Measurements from ENCODE around the gene DMD.

DMD gene

DNA sequence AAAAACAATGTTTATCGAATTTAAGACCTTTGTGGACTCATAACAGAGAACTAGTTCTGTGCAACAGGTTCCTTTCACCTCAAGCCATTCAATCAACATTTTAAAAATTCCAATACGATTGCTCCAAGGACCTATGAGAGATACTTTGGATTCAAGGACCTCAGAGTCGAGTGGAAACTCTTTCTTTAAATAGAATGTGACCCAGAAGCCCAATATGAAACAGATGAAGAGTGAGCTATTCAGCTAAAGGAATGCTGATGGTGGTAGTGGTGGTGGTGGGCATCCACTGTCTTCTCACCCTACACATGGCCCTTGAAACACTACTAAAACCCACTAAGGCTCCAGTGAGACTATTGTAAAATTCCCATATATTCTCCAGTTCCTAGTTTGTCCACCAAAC is 257.2 kb downstream of the DMD start:
- no peaks in the 10 kb centered on the region for H3K36me3 ChIP-seq (ENCODE audit: control insufficient read depth, insufficient read depth, low read length)
- H3K4me1 ChIP-seq (ENCODE audit: control insufficient read depth, insufficient read depth, low read length, poor library complexity, severe bottlenecking) = no peaks in the 10 kb centered on the region
- H3K4me3 ChIP-seq (ENCODE audit: extremely low read depth, insufficient read depth, low read length, poor library complexity, severe bottlenecking) = no peak overlapping the region
- WGBS, 2 experiments (ENCODE audit: insufficient coverage in 2 of 2) = no CpG with 5 or more reads among the region's 3 CpGs
- no peak overlapping the region for H3K27ac ChIP-seq (ENCODE audit: low read depth, low read length, severe bottlenecking)
- no peaks in the 10 kb centered on the region for H3K9me3 ChIP-seq (ENCODE audit: control insufficient read depth, low read length)

DNA sequence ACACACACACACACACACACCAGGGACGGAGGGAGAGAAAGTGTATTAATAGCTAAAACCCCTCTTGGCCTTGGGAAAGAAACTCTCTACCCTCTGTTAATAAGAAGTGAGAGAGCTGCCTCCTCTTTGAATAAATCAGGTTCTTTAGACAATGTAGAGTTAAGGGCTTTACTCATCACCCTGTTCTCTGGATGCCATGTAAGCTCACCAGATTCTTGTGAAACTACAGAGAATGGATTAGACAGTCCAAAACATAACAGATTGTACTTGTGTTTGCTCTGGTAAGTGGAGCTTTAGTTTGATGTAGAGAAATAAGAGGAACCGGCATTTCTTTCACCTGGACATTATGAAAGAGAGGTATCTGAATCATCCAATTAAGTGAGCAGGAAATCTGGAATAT is 263.2 kb downstream of the DMD start:
- Histone ChIP-seq H3K9me3 (ENCODE audit: control insufficient read depth, low read length) (no peaks in the 10 kb centered on the region), H3K4me3 (ENCODE audit: extremely low read depth, insufficient read depth, low read length, poor library complexity, severe bottlenecking) (no peak overlapping the region), H3K36me3 (ENCODE audit: control insufficient read depth, insufficient read depth, low read length) (no peaks in the 10 kb centered on the region), H3K4me1 (ENCODE audit: control insufficient read depth, insufficient read depth, low read length, poor library complexity, severe bottlenecking) (no peaks in the 10 kb centered on the region), H3K27ac (ENCODE audit: low read depth, low read length, severe bottlenecking) (no peak overlapping the region)
- WGBS, 2 experiments (ENCODE audit: insufficient coverage in 2 of 2) = no CpG with 5 or more reads among the region's 2 CpGs

DNA sequence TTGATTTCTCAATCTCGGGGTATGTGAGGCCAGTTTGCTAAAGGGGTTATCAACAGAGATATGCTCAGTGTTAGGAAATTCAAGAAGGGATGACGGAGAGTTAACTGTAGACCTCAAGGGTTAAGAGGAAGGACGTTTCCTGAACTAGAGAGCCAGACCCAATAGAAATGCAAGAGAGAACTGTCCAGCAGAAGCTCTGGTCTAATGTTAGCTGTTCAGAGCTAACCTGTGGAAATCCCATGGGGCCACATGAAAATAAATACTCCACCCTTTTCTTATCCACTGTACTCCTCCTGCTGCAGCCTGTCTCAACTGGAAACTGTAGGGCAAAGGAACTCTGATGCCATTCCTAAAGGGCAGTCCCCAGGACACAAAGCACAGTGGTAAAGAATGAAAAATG is 274.3 kb downstream of the DMD start:
- Histone ChIP-seq H3K27ac (ENCODE audit: low read depth, low read length, severe bottlenecking) (no peak overlapping the region), H3K36me3 (ENCODE audit: control insufficient read depth, insufficient read depth, low read length) (no peaks in the 10 kb centered on the region), H3K4me1 (ENCODE audit: control insufficient read depth, insufficient read depth, low read length, poor library complexity, severe bottlenecking) (no peaks in the 10 kb centered on the region), H3K9me3 (ENCODE audit: control insufficient read depth, low read length) (no peaks in the 10 kb centered on the region), H3K4me3 (ENCODE audit: extremely low read depth, insufficient read depth, low read length, poor library complexity, severe bottlenecking) (no peak overlapping the region)
- 86 to 87% methylated on average over 1 to 3 of the region's 3 CpGs for WGBS, 2 experiments (ENCODE audit: insufficient coverage in 2 of 2)

DNA sequence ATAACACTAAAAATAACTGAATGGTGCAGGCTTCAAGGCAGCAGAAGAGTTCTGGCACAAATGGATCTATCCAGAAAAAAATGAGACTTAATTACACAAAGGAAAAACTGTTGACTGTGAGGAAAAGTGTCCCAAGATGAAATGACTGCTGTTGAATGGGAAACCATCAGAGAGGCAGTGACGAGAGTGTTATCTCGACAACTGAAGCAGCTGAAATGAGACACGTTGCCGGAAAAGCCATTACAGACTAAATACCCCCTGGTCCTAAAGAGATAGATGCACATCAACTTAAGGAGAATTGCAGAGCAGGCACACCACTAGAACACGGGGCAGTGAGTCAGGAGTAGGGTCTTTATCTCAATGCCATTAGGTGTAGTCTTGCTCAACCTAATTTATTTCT is 277.8 kb downstream of the DMD start:
- H3K36me3 ChIP-seq (ENCODE audit: control insufficient read depth, insufficient read depth, low read length) = no peaks in the 10 kb centered on the region
- H3K4me3 ChIP-seq (ENCODE audit: extremely low read depth, insufficient read depth, low read length, poor library complexity, severe bottlenecking) = no peak overlapping the region
- H3K9me3 ChIP-seq (ENCODE audit: control insufficient read depth, low read length) = no peaks in the 10 kb centered on the region
- H3K4me1 ChIP-seq (ENCODE audit: control insufficient read depth, insufficient read depth, low read length, poor library complexity, severe bottlenecking) = no peaks in the 10 kb centered on the region
- 58% methylated on average over 3 of the region's 5 CpGs; no CpG with 5 or more reads in 1 of the 2 experiments for WGBS, 2 experiments (ENCODE audit: insufficient coverage in 2 of 2)
- no peak overlapping the region for H3K27ac ChIP-seq (ENCODE audit: low read depth, low read length, severe bottlenecking)

DNA sequence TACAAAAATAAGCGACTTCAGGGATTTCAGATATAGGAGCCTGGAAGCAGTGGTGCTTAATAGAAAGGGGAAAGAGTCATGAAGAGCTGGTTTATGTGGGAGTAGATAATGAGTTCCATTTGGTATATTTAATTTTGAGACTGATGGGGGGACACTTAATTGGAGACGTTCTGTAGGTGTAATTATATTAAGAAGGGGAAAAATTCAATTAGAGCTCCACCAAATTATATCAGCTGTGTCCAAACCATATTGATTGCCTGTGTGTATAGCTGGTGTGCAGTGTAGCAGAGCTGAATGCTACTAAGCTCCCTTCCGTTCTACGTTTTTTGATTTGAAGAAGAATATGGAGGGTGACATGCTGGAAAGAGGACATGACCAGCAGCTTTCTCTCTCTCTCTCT is 282.3 kb downstream of the DMD start:
- 100% methylated on average over 1 of the region's 4 CpGs; no CpG with 5 or more reads in 1 of the 2 experiments for WGBS, 2 experiments (ENCODE audit: insufficient coverage in 2 of 2)
- no peaks in the 10 kb centered on the region for H3K9me3 ChIP-seq (ENCODE audit: control insufficient read depth, low read length)
- H3K36me3 ChIP-seq (ENCODE audit: control insufficient read depth, insufficient read depth, low read length) = no peaks in the 10 kb centered on the region
- H3K27ac ChIP-seq (ENCODE audit: low read depth, low read length, severe bottlenecking) = no peak overlapping the region
- H3K4me3 ChIP-seq (ENCODE audit: extremely low read depth, insufficient read depth, low read length, poor library complexity, severe bottlenecking) = no peak overlapping the region
- no peaks in the 10 kb centered on the region for H3K4me1 ChIP-seq (ENCODE audit: control insufficient read depth, insufficient read depth, low read length, poor library complexity, severe bottlenecking)

DNA sequence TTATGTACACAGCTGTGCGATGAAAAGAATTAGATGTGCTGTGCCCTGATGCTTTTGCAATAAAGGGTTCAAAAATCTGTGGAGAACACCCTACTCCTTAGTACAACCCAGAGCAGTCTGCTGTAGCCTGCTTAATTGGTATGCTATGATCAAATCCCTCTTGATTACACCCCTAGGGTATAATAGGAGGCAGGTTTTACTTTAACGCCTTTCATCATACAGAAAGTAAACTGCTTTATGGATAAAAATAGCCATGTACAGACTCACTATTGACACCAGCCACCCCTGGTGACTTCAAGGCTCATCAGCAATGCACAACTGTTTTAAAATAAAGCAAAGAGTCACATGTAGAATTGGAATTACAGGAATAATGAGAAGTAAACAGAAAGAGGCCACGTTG is 315.3 kb downstream of the DMD start:
- no CpG with 5 or more reads among the region's 3 CpGs for WGBS, 2 experiments (ENCODE audit: insufficient coverage in 2 of 2)
- no peak overlapping the region for H3K4me3 ChIP-seq (ENCODE audit: extremely low read depth, insufficient read depth, low read length, poor library complexity, severe bottlenecking)

DNA sequence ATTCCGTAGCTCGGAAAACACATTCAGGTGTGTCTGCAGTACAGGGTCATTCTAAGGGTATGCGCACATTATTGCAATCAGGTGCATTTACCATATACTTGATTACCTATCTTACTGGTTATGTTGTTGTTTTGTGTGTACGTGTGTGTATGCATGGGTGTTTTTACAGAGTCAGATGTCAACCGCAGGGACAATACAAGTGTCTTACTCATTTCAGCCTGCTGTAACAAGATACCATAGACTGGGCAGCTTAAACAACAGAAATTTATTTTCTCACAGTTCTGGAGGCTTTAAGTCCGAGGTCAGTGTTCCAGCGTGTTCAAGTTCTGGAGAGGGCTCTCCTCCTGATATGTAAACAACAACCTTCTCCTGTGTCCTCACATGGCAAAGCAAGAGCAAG is 316.7 kb downstream of the DMD start:
- WGBS, 2 experiments (ENCODE audit: insufficient coverage in 2 of 2) = 90 to 100% methylated on average over 1 to 2 of the region's 7 CpGs
- Histone ChIP-seq H3K36me3 (ENCODE audit: control insufficient read depth, insufficient read depth, low read length) (no peaks in the 10 kb centered on the region), H3K9me3 (ENCODE audit: control insufficient read depth, low read length) (no peaks in the 10 kb centered on the region), H3K4me1 (ENCODE audit: control insufficient read depth, insufficient read depth, low read length, poor library complexity, severe bottlenecking) (no peaks in the 10 kb centered on the region), H3K4me3 (ENCODE audit: extremely low read depth, insufficient read depth, low read length, poor library complexity, severe bottlenecking) (no peak overlapping the region), H3K27ac (ENCODE audit: low read depth, low read length, severe bottlenecking) (no peak overlapping the region)

More for the DNA sequence above, 315.3 kb downstream of the DMD start:
- no peak overlapping the region for H3K27ac ChIP-seq (ENCODE audit: low read depth, low read length, severe bottlenecking)
- H3K36me3 ChIP-seq (ENCODE audit: control insufficient read depth, insufficient read depth, low read length) = no peaks in the 10 kb centered on the region
- no peaks in the 10 kb centered on the region for H3K4me1 ChIP-seq (ENCODE audit: control insufficient read depth, insufficient read depth, low read length, poor library complexity, severe bottlenecking)
- H3K9me3 ChIP-seq (ENCODE audit: control insufficient read depth, low read length) = no peaks in the 10 kb centered on the region

DNA sequence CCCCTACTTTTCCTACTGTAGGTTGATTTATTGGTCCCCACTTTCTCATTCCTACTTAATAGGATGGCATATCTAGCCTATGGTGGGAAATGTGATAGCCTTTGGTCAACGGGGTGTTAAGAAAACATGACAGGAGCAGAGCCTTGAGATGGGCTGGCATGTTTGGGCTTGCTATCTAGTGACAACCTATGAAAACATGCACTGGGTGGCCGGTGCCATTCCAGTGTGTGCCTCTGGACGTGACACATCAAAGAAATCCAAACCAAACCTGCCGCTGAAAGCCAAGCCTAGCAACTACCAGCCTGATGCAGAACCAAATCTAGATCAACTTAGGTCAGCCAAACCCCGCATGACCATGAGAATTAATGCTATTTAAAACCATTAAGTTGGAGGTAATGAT is 317.6 kb downstream of the DMD start:
- H3K27ac ChIP-seq (ENCODE audit: low read depth, low read length, severe bottlenecking) = no peak overlapping the region
- no peaks in the 10 kb centered on the region for H3K36me3 ChIP-seq (ENCODE audit: control insufficient read depth, insufficient read depth, low read length)
- H3K9me3 ChIP-seq (ENCODE audit: control insufficient read depth, low read length) = no peaks in the 10 kb centered on the region
- H3K4me1 ChIP-seq (ENCODE audit: control insufficient read depth, insufficient read depth, low read length, poor library complexity, severe bottlenecking) = no peaks in the 10 kb centered on the region
- H3K4me3 ChIP-seq (ENCODE audit: extremely low read depth, insufficient read depth, low read length, poor library complexity, severe bottlenecking) = no peak overlapping the region
- WGBS, 2 experiments (ENCODE audit: insufficient coverage in 2 of 2) = no CpG with 5 or more reads among the region's 5 CpGs

DNA sequence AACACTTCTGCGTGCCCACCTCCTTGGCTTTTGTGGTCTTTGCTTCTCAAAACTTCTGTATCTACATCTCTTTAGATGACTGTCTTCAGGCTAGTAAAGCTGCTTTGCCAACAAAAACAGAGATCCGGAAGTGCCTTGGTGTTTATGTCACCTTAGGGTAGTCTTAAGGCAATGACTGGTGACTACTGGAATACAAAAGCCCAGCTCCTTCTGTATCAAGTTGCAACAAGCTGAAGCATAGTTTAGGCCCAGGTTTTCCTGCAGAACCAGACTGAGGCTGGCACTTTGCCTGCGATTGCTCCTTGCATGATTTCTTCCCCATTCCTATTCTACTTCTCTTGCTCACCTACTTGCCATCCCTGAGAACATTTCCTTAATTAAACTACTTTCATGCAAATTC is 333.8 kb downstream of the DMD start:
- H3K36me3 ChIP-seq (ENCODE audit: control insufficient read depth, insufficient read depth, low read length) = no peaks in the 10 kb centered on the region
- WGBS, 2 experiments (ENCODE audit: insufficient coverage in 2 of 2) = 75% methylated on average over 2 of the region's 3 CpGs; no CpG with 5 or more reads in 1 of the 2 experiments
- no peaks in the 10 kb centered on the region for H3K9me3 ChIP-seq (ENCODE audit: control insufficient read depth, low read length)
- H3K4me3 ChIP-seq (ENCODE audit: extremely low read depth, insufficient read depth, low read length, poor library complexity, severe bottlenecking) = no peak overlapping the region
- no peaks in the 10 kb centered on the region for H3K4me1 ChIP-seq (ENCODE audit: control insufficient read depth, insufficient read depth, low read length, poor library complexity, severe bottlenecking)
- no peak overlapping the region for H3K27ac ChIP-seq (ENCODE audit: low read depth, low read length, severe bottlenecking)

DNA sequence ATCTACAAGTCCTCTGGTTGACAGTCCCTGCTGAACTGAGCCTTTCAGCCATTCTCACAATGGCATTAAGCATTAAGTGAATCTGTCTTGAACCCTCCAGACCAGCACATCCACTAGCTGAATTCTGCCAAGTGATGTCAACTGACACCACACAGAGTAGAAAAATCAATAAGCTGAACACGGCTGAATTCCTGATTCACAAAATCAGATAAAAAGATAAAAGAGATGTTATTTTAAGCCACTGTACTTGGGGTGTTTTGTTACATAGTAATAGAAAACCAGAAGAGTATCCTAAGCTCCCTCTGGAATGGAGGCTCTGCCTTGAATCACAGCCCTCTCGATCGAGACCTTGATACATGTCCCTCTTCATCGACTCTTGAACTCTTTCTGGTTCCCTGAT is 336.5 kb downstream of the DMD start:
- Histone ChIP-seq H3K27ac (ENCODE audit: low read depth, low read length, severe bottlenecking) (no peak overlapping the region), H3K4me3 (ENCODE audit: extremely low read depth, insufficient read depth, low read length, poor library complexity, severe bottlenecking) (no peak overlapping the region), H3K4me1 (ENCODE audit: control insufficient read depth, insufficient read depth, low read length, poor library complexity, severe bottlenecking) (no peaks in the 10 kb centered on the region), H3K36me3 (ENCODE audit: control insufficient read depth, insufficient read depth, low read length) (no peaks in the 10 kb centered on the region), H3K9me3 (ENCODE audit: control insufficient read depth, low read length) (no peaks in the 10 kb centered on the region)
- 85 to 100% methylated on average over 2 to 3 of the region's 4 CpGs for WGBS, 2 experiments (ENCODE audit: insufficient coverage in 2 of 2)

DNA sequence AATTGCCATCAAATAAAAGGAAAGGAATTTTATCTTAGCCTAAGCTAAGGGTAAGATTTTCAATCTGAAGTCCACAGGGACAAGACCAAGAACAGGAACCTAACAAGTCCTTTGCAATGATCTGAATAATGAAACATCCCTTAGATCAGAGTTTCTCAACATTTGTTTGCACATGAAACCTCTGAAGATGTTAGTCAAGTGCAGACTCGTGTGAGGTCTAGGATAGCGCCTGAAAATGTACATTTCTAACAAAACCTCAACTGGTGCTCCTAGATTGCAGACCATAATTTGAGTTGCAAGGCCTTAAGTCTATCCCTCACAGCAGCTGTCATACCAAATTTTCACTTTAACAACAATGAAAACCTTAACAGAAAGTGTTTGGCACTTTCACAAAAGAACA is 337.6 kb downstream of the DMD start:
- no peak overlapping the region for H3K27ac ChIP-seq (ENCODE audit: low read depth, low read length, severe bottlenecking)
- no peaks in the 10 kb centered on the region for H3K9me3 ChIP-seq (ENCODE audit: control insufficient read depth, low read length)
- WGBS, 2 experiments (ENCODE audit: insufficient coverage in 2 of 2) = no CpG with 5 or more reads among the region's 2 CpGs
- H3K36me3 ChIP-seq (ENCODE audit: control insufficient read depth, insufficient read depth, low read length) = no peaks in the 10 kb centered on the region
- H3K4me3 ChIP-seq (ENCODE audit: extremely low read depth, insufficient read depth, low read length, poor library complexity, severe bottlenecking) = no peak overlapping the region
- no peaks in the 10 kb centered on the region for H3K4me1 ChIP-seq (ENCODE audit: control insufficient read depth, insufficient read depth, low read length, poor library complexity, severe bottlenecking)

Data from mesodermal cell (in vitro differentiated cells).